ENCODE results near the gene FOXD4L5. TPM values are rescaled to one million over a fixed set of nuclear protein-coding genes. Genes with fewer than 3 reads are reported as not detected.
"Not testable (repeated sequence)": the region's sequence is repeated elsewhere in the genome, so short reads cannot be mapped to it uniquely, and the experiment has no call there.

The FOXD4L5 gene
- polyA plus RNA-seq (0.01 to 0.04 TPM in 2 of 3 replicates, not detected in the other), polyA minus RNA-seq (0.06 to 0.82 TPM in 2 of 3 replicates, not detected in the other)
- not detected for polyA plus RNA-seq (2011; ENCODE audit: low read depth)
- polyA plus RNA-seq (2011; cell fraction: cytosol; rRNA removed) = not detected in 2 replicates
- polyA plus RNA-seq (2011; cell fraction: nucleus; rRNA removed) = 0.15 TPM in 2 replicates
- polyA plus RNA-seq (2012; ENCODE audit: low replicate concordance) = 0.10 TPM in 1 of 2 replicates, not detected in the other
- not detected for polyA minus RNA-seq (2011; cell fraction: cytosol; rRNA and poly(A)+ RNA removed)
- 0.53 and 1.0 TPM in 2 replicates for polyA minus RNA-seq (2011; cell fraction: nucleus; rRNA and poly(A)+ RNA removed)

DNA sequence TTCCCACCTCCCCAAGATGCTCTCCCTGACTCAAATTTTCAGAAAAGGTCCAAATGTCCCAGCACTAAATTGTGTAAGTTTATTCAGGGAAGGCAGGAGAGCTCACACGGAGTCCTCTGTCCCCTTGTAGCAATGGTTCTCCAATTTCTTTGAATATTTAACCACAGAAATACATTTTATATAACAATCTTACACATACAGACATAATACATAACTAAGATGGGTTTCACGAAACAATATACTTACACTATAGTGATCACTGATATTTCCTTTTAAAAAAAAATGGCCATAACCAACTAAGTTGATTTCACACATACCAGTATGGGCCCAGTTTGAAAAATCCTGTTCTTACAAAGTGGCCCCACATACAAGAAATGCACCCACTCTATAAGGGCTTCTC, at the start of gene FOXD4L5:
Gene FOXD4L5, minus strand, starts transcription at position 101 of the 400 bp plus-strand sequence. CDS start 832 bp downstream, outside the sequence.
- H3K4me2 ChIP-seq (ENCODE audit: control insufficient read depth, extremely low read depth, insufficient read depth, low read depth, low read length); H3K9ac ChIP-seq (ENCODE audit: control insufficient read depth, extremely low read depth, insufficient read depth, low read length); H3K4me1 ChIP-seq (ENCODE audit: control insufficient read depth, extremely low read depth, insufficient read depth, low read length); H3K4me3 ChIP-seq (ENCODE audit: control insufficient read depth in 2 of 3, extremely low read depth in 1 of 3, insufficient read depth in 2 of 3, low read depth in 1 of 3, low read length in 3 of 3); H2AFZ ChIP-seq (ENCODE audit: control insufficient read depth, low read length); DNase-seq (ENCODE audit: low read depth, low spot score); FAIRE-seq; H3K9me1 ChIP-seq (ENCODE audit: control insufficient read depth, extremely low read depth, insufficient read depth, low read length); dilution Hi-C loops (cut with MboI; ENCODE audit: extremely low pct_ligation_motif_present, low sequenced_read_pairs); H3K36me3 ChIP-seq (ENCODE audit: control insufficient read depth in 2 of 2, extremely low read depth in 1 of 2, insufficient read depth in 2 of 2, low read length in 2 of 2); H3K79me2 ChIP-seq (ENCODE audit: control insufficient read depth, insufficient read depth, low read length); H3K27me3 ChIP-seq (ENCODE audit: control insufficient read depth, extremely low read depth, insufficient read depth, low read length); H3K27ac ChIP-seq (ENCODE audit: control insufficient read depth, insufficient read depth, low read length); H3K9me3 ChIP-seq (ENCODE audit: control insufficient read depth, low read depth, low read length); H4K20me1 ChIP-seq (ENCODE audit: control insufficient read depth, extremely low read depth, insufficient read depth, low read length): not testable (repeated sequence)

DNA sequence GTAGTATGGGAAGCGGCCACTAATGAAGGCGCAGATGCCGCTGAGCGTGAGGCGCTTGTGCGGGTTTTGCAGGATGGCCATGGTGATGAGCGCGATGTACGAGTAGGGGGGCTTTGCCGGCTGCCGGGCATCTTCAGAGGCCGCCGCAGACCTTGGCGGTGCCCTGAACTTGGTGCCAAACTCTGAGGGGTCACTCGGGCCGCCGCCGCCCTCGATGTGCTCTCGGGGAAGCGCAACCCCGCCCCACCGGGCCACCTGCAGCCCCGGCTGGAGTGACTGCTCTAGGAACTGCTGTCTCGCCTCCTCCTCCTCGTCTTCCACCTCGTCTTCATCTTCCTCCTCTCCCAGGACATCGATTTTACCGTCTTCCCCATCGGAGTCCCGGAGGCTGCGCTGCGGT, 1.1 kb downstream of the FOXD4L5 start:
- H3K4me3 ChIP-seq (ENCODE audit: control insufficient read depth in 2 of 3, extremely low read depth in 1 of 3, insufficient read depth in 2 of 3, low read depth in 1 of 3, low read length in 3 of 3); H3K36me3 ChIP-seq (ENCODE audit: control insufficient read depth in 2 of 2, extremely low read depth in 1 of 2, insufficient read depth in 2 of 2, low read length in 2 of 2); FAIRE-seq; dilution Hi-C loops (cut with MboI; ENCODE audit: extremely low pct_ligation_motif_present, low sequenced_read_pairs); H3K4me2 ChIP-seq (ENCODE audit: control insufficient read depth, extremely low read depth, insufficient read depth, low read depth, low read length); H3K9me3 ChIP-seq (ENCODE audit: control insufficient read depth, low read depth, low read length); H3K4me1 ChIP-seq (ENCODE audit: control insufficient read depth, extremely low read depth, insufficient read depth, low read length); H3K9ac ChIP-seq (ENCODE audit: control insufficient read depth, extremely low read depth, insufficient read depth, low read length); DNase-seq (ENCODE audit: low read depth, low spot score); H3K9me1 ChIP-seq (ENCODE audit: control insufficient read depth, extremely low read depth, insufficient read depth, low read length); H3K27me3 ChIP-seq (ENCODE audit: control insufficient read depth, extremely low read depth, insufficient read depth, low read length); H3K27ac ChIP-seq (ENCODE audit: control insufficient read depth, insufficient read depth, low read length); H3K79me2 ChIP-seq (ENCODE audit: control insufficient read depth, insufficient read depth, low read length); H4K20me1 ChIP-seq (ENCODE audit: control insufficient read depth, extremely low read depth, insufficient read depth, low read length); H2AFZ ChIP-seq (ENCODE audit: control insufficient read depth, low read length): not testable (repeated sequence)

DNA sequence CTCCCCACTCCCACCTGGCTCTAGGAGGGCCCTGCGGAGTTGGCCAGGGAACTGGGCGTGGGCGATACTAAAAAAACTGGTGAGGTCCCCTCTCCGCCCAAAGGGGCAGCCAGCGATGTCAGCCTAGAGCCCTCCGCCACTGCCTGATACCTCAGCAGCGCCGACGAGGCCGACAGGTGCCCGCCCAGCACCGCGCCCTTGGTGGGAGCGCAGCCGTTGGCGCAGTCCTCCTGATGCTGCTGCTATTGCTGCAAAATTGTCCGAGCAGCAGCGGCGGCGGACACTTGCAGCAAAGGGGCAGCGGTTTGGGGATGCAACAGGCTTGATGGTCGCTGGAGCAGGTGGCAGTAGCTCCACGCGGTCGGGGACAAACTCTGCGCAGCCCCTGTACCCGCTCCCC, 2.0 kb downstream of the FOXD4L5 start:
- H3K9ac ChIP-seq (ENCODE audit: control insufficient read depth, extremely low read depth, insufficient read depth, low read length); H3K27ac ChIP-seq (ENCODE audit: control insufficient read depth, insufficient read depth, low read length); dilution Hi-C loops (cut with MboI; ENCODE audit: extremely low pct_ligation_motif_present, low sequenced_read_pairs); DNase-seq (ENCODE audit: low read depth, low spot score); H2AFZ ChIP-seq (ENCODE audit: control insufficient read depth, low read length); H3K9me1 ChIP-seq (ENCODE audit: control insufficient read depth, extremely low read depth, insufficient read depth, low read length); H3K4me1 ChIP-seq (ENCODE audit: control insufficient read depth, extremely low read depth, insufficient read depth, low read length); FAIRE-seq; H3K36me3 ChIP-seq (ENCODE audit: control insufficient read depth in 2 of 2, extremely low read depth in 1 of 2, insufficient read depth in 2 of 2, low read length in 2 of 2); H3K79me2 ChIP-seq (ENCODE audit: control insufficient read depth, insufficient read depth, low read length); H4K20me1 ChIP-seq (ENCODE audit: control insufficient read depth, extremely low read depth, insufficient read depth, low read length); H3K27me3 ChIP-seq (ENCODE audit: control insufficient read depth, extremely low read depth, insufficient read depth, low read length); H3K4me3 ChIP-seq (ENCODE audit: control insufficient read depth in 2 of 3, extremely low read depth in 1 of 3, insufficient read depth in 2 of 3, low read depth in 1 of 3, low read length in 3 of 3); H3K9me3 ChIP-seq (ENCODE audit: control insufficient read depth, low read depth, low read length); H3K4me2 ChIP-seq (ENCODE audit: control insufficient read depth, extremely low read depth, insufficient read depth, low read depth, low read length): not testable (repeated sequence)

Small RNA genes within 50 kb of the gene (small RNA-seq; reads per million reads assigned to genes)
- gene IGKV1OR9-1 (ENCODE audit: insufficient read length in 3 of 3, low read depth in 3 of 3, low replicate concordance in 1 of 3) = 0 reads per million in 3 experiments
